ENCODE data around the gene ST6GALNAC6. TPM values are rescaled to one million over a fixed set of nuclear protein-coding genes. Genes with fewer than 3 reads are reported as not detected.

ST6GALNAC6 gene
- total and polyA plus RNA-seq, 2 of the 8 experiments (the other 6 are each of a cell fraction or from before 2014, with no cell fraction given): 43.7 to 64.4 TPM

DNA sequence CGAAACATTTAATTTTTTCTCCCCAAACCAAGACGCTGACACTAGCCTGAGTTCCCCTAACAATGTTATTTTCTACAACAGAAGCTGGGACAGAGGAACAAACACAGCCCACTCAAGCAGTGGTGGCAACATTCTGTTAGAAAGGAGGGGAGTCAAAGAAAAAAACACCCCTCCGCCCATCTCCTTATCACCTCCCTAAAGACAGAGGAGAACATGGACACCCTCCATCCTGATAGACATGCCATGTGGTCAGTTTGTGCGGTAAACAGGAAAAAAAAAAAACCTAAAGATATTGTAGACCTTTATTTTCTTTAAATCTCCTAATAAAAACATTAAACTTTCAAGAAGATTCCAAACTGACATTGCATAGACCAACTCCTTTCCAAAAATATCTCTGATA is 41.2 kb upstream of the ST6GALNAC6 start:
- FAIRE-seq: no peak
- Histone ChIP-seq H2BK5ac (ENCODE audit: low read depth, low read length) (no peak overlapping the region), H3K56ac (replicated peaks; ENCODE audit: insufficient read length, low read depth, low read length) (no peak overlapping the region), H4K91ac (replicated peaks; ENCODE audit: insufficient read length, low read length) (no peak overlapping the region), H3K36me3 (ENCODE audit: control insufficient read depth in 2 of 4, insufficient read depth in 4 of 4, low read length in 3 of 4) (peaks cover 7 to 18% (median 14%) of the 10 kb centered on the region in 4 experiments), H4K5ac (ENCODE audit: insufficient read length, low read depth, low read length) (no peak overlapping the region), H2BK20ac (ENCODE audit: low read length) (no peak overlapping the region), H2BK15ac (ENCODE audit: low read length) (no peak overlapping the region), H3K79me1 (ENCODE audit: low read depth, low read length) (peaks cover 9% of the 10 kb centered on the region), H3K4me1 (replicated peaks in 1 of 4; ENCODE audit: control insufficient read depth in 3 of 4, insufficient read depth in 4 of 4, low read length in 3 of 4) (peaks cover 0 to 27% (median 16%) of the 10 kb centered on the region in 4 experiments; a peak in 6 of 7 replicates), H4K20me1 (replicated peaks in 1 of 2; ENCODE audit: control insufficient read depth in 1 of 2, insufficient read depth in 2 of 2, low read length in 2 of 2) (peaks cover 2 to 27% of the 10 kb centered on the region in 2 experiments), H3K18ac (ENCODE audit: extremely low read depth, low read length) (no peak overlapping the region), H3K23ac (ENCODE audit: insufficient read length) (no peak overlapping the region), H3K27ac (ENCODE audit: low read depth, low read length) (no peak overlapping the region), H3K79me2 (ENCODE audit: control insufficient read depth in 1 of 2, insufficient read depth in 2 of 2, low read length in 2 of 2) (peaks cover 0 to 15% of the 10 kb centered on the region in 2 experiments; a peak in 1 of 4 replicates), H4K8ac (ENCODE audit: extremely low read depth, insufficient read depth, low read length) (no peak overlapping the region), H2BK120ac (replicated peaks; ENCODE audit: low read depth, low read length) (no peak overlapping the region), H3K14ac (ENCODE audit: insufficient read length) (no peak overlapping the region), H3K4me2 (ENCODE audit: insufficient read depth in 1 of 2, low read depth in 2 of 2, low read length in 2 of 2) (no peak overlapping the region), H3K4me3 (ENCODE audit: extremely low read depth in 1 of 4, insufficient read depth in 2 of 4, low read depth in 3 of 4, low read length in 4 of 4) (no peak overlapping the region), H3K23me2 (ENCODE audit: low read depth, low read length) (peaks cover 13% of the 10 kb centered on the region; the same call in 1 of the 2 replicates), H3K4ac (replicated peaks; ENCODE audit: insufficient read length, low read depth, low read length) (no peak overlapping the region), H3K9ac (replicated peaks in 1 of 4; ENCODE audit: extremely low read depth in 1 of 4, low read depth in 3 of 4, low read length in 3 of 4) (no peak overlapping the region), H3K9me3 (ENCODE audit: insufficient read depth in 2 of 2, low read depth in 1 of 2, low read length in 1 of 2) (no peaks in the 10 kb centered on the region), H2AK5ac (ENCODE audit: low read depth, low read length) (no peak overlapping the region), H3K27me3 (replicated peaks in 1 of 4; ENCODE audit: control insufficient read depth in 3 of 4, extremely low read depth in 1 of 4, insufficient read depth in 3 of 4, low read length in 3 of 4) (no peaks in the 10 kb centered on the region), H2AFZ (ENCODE audit: low read length) (no peak overlapping the region), H2BK12ac (ENCODE audit: low read depth, low read length) (no peak overlapping the region)
- WGBS, 2 experiments (ENCODE audit: extremely low coverage in 1 of 2, insufficient coverage in 1 of 2, insufficient read length in 1 of 2, insufficient replicate concordance in 2 of 2, low coverage in 1 of 2, low lambda C conversion rate in 2 of 2, missing lambda C conversion rate in 1 of 2): 91% methylated on average over 4 of the region's 4 CpGs; no CpG with 5 or more reads in 1 of the 2 experiments
- POLR2A ChIA-PET (ENCODE audit: partially characterized antibody): interaction anchor here (1.0 to 1.5 kb wide), 3 partner anchors 12 to 94 kb away, joined by 3 to 7 read pairs (median 3); no protein-coding TSS in a partner anchor
- CTCF ChIA-PET (ENCODE audit: partially characterized antibody): interaction anchor here (0.8 to 35.5 kb wide), 10 partner anchors 9 to 177 kb away, joined by 3 to 825 read pairs (median 17); partner anchors contain the start of gene PIP5KL1
- no peak for DNase-seq (ENCODE audit: low read depth in 1 of 2, low spot score in 2 of 2)
- TF ChIP-seq, protein P1, sequence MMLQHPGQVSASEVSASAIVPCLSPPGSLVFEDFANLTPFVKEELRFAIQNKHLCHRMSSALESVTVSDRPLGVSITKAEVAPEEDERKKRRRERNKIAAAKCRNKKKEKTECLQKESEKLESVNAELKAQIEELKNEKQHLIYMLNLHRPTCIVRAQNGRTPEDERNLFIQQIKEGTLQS (IDR thresholded peaks at IDR 0.05; ENCODE audit: insufficient read depth, low read depth, low read length): no peak
- no peak for TF ChIP-seq RAD21 (IDR thresholded peaks at IDR 0.05 in 1 of 2, conservative IDR thresholded peaks at IDR 0.05 in 1 of 2; ENCODE audit: low read depth in 2 of 2, low read length in 2 of 2)
- TF ChIP-seq JUND (IDR thresholded peaks at IDR 0.05; ENCODE audit: low read length): no peak
- no peak for TF ChIP-seq JUN (IDR thresholded peaks at IDR 0.05; ENCODE audit: low read depth, low read length)
- no peak for TF ChIP-seq EGR1 (IDR thresholded peaks at IDR 0.05; ENCODE audit: borderline replicate concordance, low read depth, low read length)
- TF ChIP-seq PHF8 (conservative IDR thresholded peaks at IDR 0.05; ENCODE audit: low read depth, low read length): no peak
- TF ChIP-seq CREB1 (IDR thresholded peaks at IDR 0.05): no peak
- TF ChIP-seq CHD2 (IDR thresholded peaks at IDR 0.05; ENCODE audit: low read length): no peak
- TF ChIP-seq NANOG (IDR thresholded peaks at IDR 0.05; ENCODE audit: insufficient read depth, low read depth, low read length, poor library complexity, severe bottlenecking): no peak
- TF ChIP-seq, protein P2, sequence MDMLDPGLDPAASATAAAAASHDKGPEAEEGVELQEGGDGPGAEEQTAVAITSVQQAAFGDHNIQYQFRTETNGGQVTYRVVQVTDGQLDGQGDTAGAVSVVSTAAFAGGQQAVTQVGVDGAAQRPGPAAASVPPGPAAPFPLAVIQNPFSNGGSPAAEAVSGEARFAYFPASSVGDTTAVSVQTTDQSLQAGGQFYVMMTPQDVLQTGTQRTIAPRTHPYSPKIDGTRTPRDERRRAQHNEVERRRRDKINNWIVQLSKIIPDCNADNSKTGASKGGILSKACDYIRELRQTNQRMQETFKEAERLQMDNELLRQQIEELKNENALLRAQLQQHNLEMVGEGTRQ (IDR thresholded peaks at IDR 0.05; ENCODE audit: low read length): no peak
- TF ChIP-seq SP4 (IDR thresholded peaks at IDR 0.05; ENCODE audit: low read length): no peak
- no peak for TF ChIP-seq ASH2L (IDR thresholded peaks at IDR 0.05; ENCODE audit: low read length)
- no peak for TF ChIP-seq SIRT6 (IDR thresholded peaks at IDR 0.05; ENCODE audit: low read length)
